Omental fat pad (tissue), 4 donors: ENCODE data around the gene PLEKHF1. TPM values are rescaled to one million over a fixed set of nuclear protein-coding genes. Genes with fewer than 3 reads are reported as not detected.
A peak's percentile ranks its signal among the peaks of the same experiment; 100 is the strongest.

Experiments
- ATAC-seq: fragments of 150-250 bp; one replicate; pipeline ENCODE4 v1.9.1; 2016; ENCODE audit warnings: mild to moderate bottlenecking, moderate library complexity; ENCODE audit not compliant: low FRiP score
- DNase-seq: peaks from one replicate; pipeline ENCODE4 v3.0.0-alpha.2; 2019; ENCODE audit warnings: low spot score
- total RNA-seq, 4 donors: library from RNA; depleted of rRNA; stranded (reverse); fragments of >200 nt; gene quantifications; one replicate each; pipeline ENCODE4 v1.1.0, GENCODE V29; 2016
- TF ChIP-seq, protein P1 (sequence below), 3 donors: fragments of 450-650 bp; IDR thresholded peaks; one replicate each; pipeline ENCODE4 v1.5.1; 2016 to 2017; ENCODE audit warnings: antibody characterized with exemption in 3 of 3, mild to moderate bottlenecking in 3 of 3, moderate library complexity in 2 of 3

Gene PLEKHF1
- total RNA-seq, 4 donors from 2014 or later, result 10.7 to 55.5 (median 21.5) TPM

DNA sequence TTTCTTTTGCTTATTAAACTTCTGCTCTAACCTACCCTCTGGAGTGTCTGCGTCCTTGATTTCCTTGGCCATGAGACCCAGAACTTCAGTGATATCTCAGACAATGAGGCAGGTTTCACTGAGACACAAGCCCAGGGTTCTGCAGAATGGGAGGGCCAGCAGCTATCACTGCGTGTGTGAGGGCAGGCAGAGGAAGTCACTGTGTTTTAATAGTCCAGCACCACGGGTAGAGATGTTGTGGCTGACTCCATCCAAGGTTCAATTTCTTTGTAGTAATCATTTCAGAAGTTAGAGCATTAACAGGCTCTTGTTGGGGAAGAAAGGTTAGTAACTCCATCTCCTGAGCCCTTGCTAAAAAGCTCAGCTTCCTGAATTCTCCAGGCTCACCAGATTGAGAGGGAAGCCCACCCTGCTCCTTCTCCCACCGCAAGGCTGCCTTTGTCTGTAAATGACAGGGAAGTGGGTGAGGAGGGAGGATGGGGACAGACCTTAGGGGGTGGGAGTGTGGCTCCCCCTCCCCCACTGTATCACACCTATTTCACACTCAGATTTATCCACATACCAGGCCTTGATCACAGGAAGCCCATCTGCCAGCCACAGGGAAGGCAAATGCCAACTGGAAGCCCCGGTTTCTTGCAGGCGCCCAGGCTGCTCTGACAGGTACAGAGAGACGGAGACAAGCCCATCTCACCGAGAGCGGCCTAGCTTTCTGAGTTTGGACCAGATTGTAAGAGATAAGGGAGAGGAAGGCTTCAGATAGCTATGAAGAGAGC lies 47.7 kb downstream of the PLEKHF1 start:
- ATAC-seq (no peak), DNase-seq (no peak)
- TF ChIP-seq, protein P1, sequence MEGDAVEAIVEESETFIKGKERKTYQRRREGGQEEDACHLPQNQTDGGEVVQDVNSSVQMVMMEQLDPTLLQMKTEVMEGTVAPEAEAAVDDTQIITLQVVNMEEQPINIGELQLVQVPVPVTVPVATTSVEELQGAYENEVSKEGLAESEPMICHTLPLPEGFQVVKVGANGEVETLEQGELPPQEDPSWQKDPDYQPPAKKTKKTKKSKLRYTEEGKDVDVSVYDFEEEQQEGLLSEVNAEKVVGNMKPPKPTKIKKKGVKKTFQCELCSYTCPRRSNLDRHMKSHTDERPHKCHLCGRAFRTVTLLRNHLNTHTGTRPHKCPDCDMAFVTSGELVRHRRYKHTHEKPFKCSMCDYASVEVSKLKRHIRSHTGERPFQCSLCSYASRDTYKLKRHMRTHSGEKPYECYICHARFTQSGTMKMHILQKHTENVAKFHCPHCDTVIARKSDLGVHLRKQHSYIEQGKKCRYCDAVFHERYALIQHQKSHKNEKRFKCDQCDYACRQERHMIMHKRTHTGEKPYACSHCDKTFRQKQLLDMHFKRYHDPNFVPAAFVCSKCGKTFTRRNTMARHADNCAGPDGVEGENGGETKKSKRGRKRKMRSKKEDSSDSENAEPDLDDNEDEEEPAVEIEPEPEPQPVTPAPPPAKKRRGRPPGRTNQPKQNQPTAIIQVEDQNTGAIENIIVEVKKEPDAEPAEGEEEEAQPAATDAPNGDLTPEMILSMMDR (IDR thresholded peaks at IDR 0.05), result no peak

DNA sequence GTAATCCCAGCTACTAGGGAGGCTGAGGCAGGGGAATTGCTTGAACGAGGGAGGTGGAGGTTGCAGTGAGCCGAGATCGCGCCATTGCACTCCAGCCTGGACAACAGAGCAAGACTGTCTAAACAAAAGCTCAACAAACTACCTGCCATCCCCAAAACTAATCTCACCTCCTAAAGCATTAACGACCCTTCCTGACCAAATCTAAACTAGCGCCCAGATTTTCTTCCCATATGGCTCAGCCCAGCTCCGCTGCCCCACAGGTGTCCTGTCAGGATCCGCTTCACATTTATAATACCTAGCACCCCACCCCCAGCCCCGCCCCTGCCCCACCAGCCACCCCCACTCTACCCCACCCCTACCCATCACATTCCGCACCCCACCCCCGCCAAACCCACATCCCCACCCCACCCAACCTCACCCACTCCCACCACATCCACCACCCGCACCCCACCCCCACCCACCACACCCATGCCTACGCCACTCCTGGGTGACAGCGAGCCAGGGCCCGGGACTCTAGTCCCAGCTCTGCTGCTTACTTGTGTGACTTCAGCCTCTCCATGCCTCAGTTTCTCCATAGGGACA lies 49.2 kb downstream of the PLEKHF1 start:
- ATAC-seq, result peak; percentile 1
- TF ChIP-seq, protein P1 (IDR thresholded peaks at IDR 0.05), result no peak
- no peak for DNase-seq

DNA sequence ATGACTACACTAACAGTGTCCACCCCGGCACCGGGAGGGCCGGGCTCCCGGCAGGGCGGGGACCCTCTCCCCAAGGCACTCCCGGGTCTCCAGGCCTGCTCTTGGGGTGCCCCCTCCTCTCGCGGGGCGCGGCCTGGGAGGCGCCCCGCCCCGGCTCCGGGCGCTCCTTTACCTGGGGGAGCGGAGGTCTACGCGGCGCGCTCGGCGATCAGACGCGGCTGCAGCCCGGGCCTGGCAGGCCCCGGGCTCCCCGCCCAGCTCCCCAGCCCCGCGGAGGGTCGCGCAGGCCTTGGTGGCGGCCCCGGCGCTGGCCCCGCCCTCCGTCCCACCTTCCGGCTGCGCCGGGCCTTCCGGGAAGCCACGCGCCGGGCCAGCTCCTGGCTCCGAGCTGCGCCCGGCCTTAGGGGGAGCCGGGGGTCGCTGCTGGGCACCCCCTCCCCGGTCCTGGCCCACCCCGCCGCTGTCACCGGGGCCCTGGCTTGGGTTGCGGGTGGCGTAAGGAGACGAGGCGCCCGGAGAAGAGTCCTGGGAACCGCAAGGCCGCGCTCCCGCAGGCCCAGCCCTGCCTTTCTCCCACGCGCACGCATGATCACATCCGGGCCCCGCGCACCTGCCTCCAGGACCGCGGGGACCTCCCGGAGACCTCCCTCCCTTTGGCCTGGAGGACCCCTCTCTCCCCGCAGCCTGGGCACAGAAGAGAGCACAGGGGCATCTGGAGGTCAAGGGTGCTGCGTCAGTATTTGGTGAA lies 49.9 kb downstream of the PLEKHF1 start, which contains the start of gene C19orf12:
TSS of gene C19orf12 (minus strand) at position 309 of the 748 bp plus-strand sequence. CDS start 6,848 bp downstream, outside the sequence.
- TF ChIP-seq, protein P1 (IDR thresholded peaks at IDR 0.05), result no peak
- ATAC-seq (peak; percentile 77), DNase-seq (no peak)

DNA sequence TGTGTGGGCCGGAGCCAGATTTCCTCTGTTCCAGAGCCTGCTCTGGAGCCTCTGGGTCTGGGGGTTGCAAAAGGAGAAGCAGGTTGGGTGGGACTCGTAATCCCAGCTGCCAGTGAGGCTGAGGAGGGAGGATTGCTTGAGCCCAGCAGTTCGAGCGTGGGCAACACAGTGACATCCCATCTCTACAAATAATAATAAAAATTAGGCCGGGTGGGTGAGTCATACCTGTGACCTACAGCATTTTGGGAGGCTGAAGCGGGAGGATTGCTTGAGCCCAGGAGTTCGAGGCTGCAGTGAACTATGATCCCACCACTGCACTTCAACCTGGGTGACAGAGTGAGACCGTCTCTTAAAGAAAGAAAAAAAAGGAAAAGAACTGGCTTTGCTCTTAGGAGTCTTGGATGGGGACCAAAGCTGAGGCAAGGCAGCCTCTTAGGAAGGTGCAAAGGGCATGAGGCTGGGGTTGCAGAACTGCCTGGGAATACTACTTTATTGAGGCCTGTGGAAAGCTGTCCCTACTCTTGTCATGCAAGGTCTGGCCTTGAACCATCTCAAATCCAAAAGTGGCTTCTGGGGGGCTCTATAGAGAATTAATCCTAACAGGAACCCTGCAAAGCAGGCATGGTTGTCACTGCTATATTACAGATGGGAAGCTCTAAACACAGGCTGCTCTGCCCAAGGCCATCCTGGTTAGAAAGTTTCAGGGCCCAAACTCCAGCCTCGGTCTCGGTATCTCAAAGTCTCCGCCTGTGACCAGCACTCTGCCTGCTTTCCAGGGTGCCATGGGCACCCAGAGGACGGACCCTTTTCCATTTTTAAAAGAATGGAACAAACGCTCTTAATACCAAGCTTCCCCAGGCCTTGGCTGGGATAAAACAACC lies 50.7 kb downstream of the PLEKHF1 start:
- DNase-seq, result no peak
- TF ChIP-seq, protein P1 (IDR thresholded peaks at IDR 0.05), result no peak
- peak; percentile 47 for ATAC-seq

DNA sequence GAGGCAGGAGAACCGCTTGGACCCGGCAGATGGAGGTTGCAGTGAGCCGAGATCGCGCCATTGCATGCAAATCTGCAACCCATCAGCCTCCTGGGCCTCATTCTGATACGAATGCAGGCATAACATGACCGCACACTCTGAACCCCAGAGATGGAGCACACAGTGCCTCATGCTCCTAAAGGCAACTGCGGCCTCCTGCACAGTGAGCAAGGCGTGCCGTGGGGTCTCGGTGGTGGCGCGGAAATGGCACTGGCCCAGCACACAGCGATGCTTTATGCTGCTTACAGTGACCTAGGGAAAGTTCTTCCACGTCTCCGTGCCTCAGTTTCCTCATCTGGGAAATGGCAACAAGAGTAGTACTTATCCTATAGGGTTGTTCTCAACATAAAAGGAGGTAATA lies 51.8 kb downstream of the PLEKHF1 start:
- no peak for ATAC-seq
- no peak for DNase-seq
- TF ChIP-seq, protein P1 (IDR thresholded peaks at IDR 0.05), result no peak

DNA sequence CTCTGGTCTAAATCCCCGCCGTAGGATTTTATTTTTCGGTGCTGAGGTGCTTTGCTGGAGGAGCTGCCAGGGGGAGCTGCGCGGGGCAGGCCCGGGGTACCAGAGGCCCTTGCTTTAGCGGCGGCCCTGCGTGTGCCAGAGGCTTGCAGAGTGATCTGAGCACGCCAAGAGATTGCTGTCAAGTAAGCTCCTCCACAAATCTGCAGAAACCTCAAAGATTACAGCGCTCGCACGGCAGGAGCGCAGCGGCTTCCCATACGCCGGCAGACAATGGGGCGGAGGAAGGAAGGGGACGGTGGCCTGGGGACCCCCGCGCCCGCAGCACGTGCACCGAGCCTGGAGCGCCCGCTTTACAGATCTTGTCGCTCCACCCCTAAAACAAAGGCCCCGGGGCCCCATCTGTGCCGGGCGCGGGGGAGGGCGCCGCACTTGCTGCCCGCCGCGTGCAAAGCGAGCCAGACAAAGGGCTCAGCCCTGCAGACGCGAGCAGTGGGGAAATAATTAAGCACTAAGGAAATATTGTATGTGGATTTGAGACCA lies 58.9 kb downstream of the PLEKHF1 start:
- DNase-seq (no peak), ATAC-seq (no peak)
- TF ChIP-seq, protein P1 (IDR thresholded peaks at IDR 0.05), result no peak
